Measurements from ENCODE around the gene TSPAN7. TPM values are rescaled to one million over a fixed set of nuclear protein-coding genes. Genes with fewer than 3 reads are reported as not detected.

TSPAN7 gene
- total and polyA plus RNA-seq, 2 donors (not counting 1 experiment from before 2014, with no cell fraction given): 0.07 to 0.32 TPM

GRCh38 chrX:38575888-38576287 lies 14.5 kb downstream of the TSPAN7 start:
- Mint-ChIP-seq H3K27me3 (peaks cover 3% of the 10 kb centered on the region), H3K27ac (no peak overlapping the region), H3K9me3 (ENCODE audit: insufficient read depth) (no peaks in the 10 kb centered on the region), H3K4me1 (no peaks in the 10 kb centered on the region), H3K4me3 (no peak overlapping the region)
- H3K27me3 ChIP-seq (replicated peaks in 1 of 4; ENCODE audit: control extremely low read depth in 1 of 4, control insufficient read depth in 3 of 4, insufficient read depth in 4 of 4, low read length in 3 of 4): no peaks in the 10 kb centered on the region
- no peaks in the 10 kb centered on the region for H3K36me3 ChIP-seq (replicated peaks in 1 of 2; ENCODE audit: control extremely low read depth in 1 of 2, control insufficient read depth in 1 of 2, extremely low read depth in 1 of 2, insufficient read depth in 2 of 2, low read length in 1 of 2)
- intact Hi-C loops (cut with micrococcal nuclease): no loop called here
- DNase-seq: no peak
- H3K9ac ChIP-seq (ENCODE audit: low read length): no peak overlapping the region
- H3K27ac ChIP-seq (ENCODE audit: low read length in 2 of 2): no peak overlapping the region
- H3K9me3 ChIP-seq (ENCODE audit: control extremely low read depth in 1 of 3, control insufficient read depth in 2 of 3, insufficient read depth in 1 of 3, low read length in 2 of 3): no peaks in the 10 kb centered on the region
- no peaks in the 10 kb centered on the region for H3K4me1 ChIP-seq (ENCODE audit: control insufficient read depth in 2 of 2, insufficient read depth in 2 of 2, low read length in 2 of 2)
- ATAC-seq (ENCODE audit: low read depth): no peak
- H3K4me2 ChIP-seq (replicated peaks; ENCODE audit: low read depth, low read length, poor library complexity, severe bottlenecking): no peak overlapping the region
- WGBS (ENCODE audit: insufficient coverage): no CpG with 5 or more reads among the region's 2 CpGs
- no peaks in the 10 kb centered on the region for H3K79me2 ChIP-seq (ENCODE audit: control insufficient read depth, insufficient read depth, low read length)
- no peak for TF ChIP-seq EZH2 (IDR thresholded peaks at IDR 0.05; ENCODE audit: borderline replicate concordance, insufficient read depth, low read depth, low read length, poor library complexity, severe bottlenecking)
- TF ChIP-seq CTCF (IDR thresholded peaks at IDR 0.05): no peak
- no peak overlapping the region for H3K4me3 ChIP-seq (ENCODE audit: control extremely low read depth in 1 of 5, extremely low read depth in 1 of 5, insufficient read depth in 1 of 5, low read depth in 2 of 5, low read length in 4 of 5)
- H4K20me1 ChIP-seq (ENCODE audit: control insufficient read depth, insufficient read depth, low read length, poor library complexity, severe bottlenecking): no peaks in the 10 kb centered on the region
- CTCF ChIA-PET: no interaction called here
- H2AFZ ChIP-seq (ENCODE audit: insufficient read depth, low read depth, low read length, poor library complexity, severe bottlenecking): no peak overlapping the region
- POLR2A ChIA-PET: no interaction called here

- WGBS (ENCODE audit: insufficient coverage): 100% methylated on average over 1 of the region's 3 CpGs
- Histone ChIP-seq H3K79me2 (ENCODE audit: control insufficient read depth, insufficient read depth, low read length) (no peaks in the 10 kb centered on the region), H3K4me1 (ENCODE audit: control insufficient read depth in 2 of 2, insufficient read depth in 2 of 2, low read length in 2 of 2) (no peaks in the 10 kb centered on the region), H2AFZ (ENCODE audit: insufficient read depth, low read depth, low read length, poor library complexity, severe bottlenecking) (no peak overlapping the region), H3K4me3 (ENCODE audit: control extremely low read depth in 1 of 5, extremely low read depth in 1 of 5, insufficient read depth in 1 of 5, low read depth in 2 of 5, low read length in 4 of 5) (no peak overlapping the region), H3K27me3 (replicated peaks in 1 of 4; ENCODE audit: control extremely low read depth in 1 of 4, control insufficient read depth in 3 of 4, insufficient read depth in 4 of 4, low read length in 3 of 4) (no peaks in the 10 kb centered on the region), H4K20me1 (ENCODE audit: control insufficient read depth, insufficient read depth, low read length, poor library complexity, severe bottlenecking) (no peaks in the 10 kb centered on the region), H3K4me2 (replicated peaks; ENCODE audit: low read depth, low read length, poor library complexity, severe bottlenecking) (no peak overlapping the region), H3K9ac (ENCODE audit: low read length) (no peak overlapping the region), H3K9me3 (ENCODE audit: control extremely low read depth in 1 of 3, control insufficient read depth in 2 of 3, insufficient read depth in 1 of 3, low read length in 2 of 3) (no peaks in the 10 kb centered on the region), H3K27ac (ENCODE audit: low read length in 2 of 2) (no peak overlapping the region), H3K36me3 (replicated peaks in 1 of 2; ENCODE audit: control extremely low read depth in 1 of 2, control insufficient read depth in 1 of 2, extremely low read depth in 1 of 2, insufficient read depth in 2 of 2, low read length in 1 of 2) (no peaks in the 10 kb centered on the region)
- Mint-ChIP-seq H3K4me1 (no peaks in the 10 kb centered on the region), H3K27ac (no peak overlapping the region), H3K4me3 (no peak overlapping the region), H3K27me3 (no peaks in the 10 kb centered on the region), H3K9me3 (ENCODE audit: insufficient read depth) (no peaks in the 10 kb centered on the region)
- POLR2A ChIA-PET: no interaction called here
- no peak for ATAC-seq (ENCODE audit: low read depth)
- no peak for DNase-seq
- TF ChIP-seq CTCF (IDR thresholded peaks at IDR 0.05) (no peak), EZH2 (IDR thresholded peaks at IDR 0.05; ENCODE audit: borderline replicate concordance, insufficient read depth, low read depth, low read length, poor library complexity, severe bottlenecking) (no peak)
- CTCF ChIA-PET: no interaction called here
- intact Hi-C loops (cut with micrococcal nuclease): no loop called here
Measured at GRCh38 chrX:38577738-38578137, 16.4 kb downstream of the TSPAN7 start.

Data from B cell (primary cell).